Bronchial epithelial cell (primary cell): ENCODE measurements around the gene HOXD1. TPM values are rescaled to one million over a fixed set of nuclear protein-coding genes. Genes with fewer than 3 reads are reported as not detected.

ENCODE experiments used
- DNase-seq: peaks from one replicate; pipeline ENCODE4 v3.0.0-alpha.2; 2010; ENCODE audit warnings: low read depth
- FAIRE-seq: peaks from 2 replicates; lab custom pipeline; 2011; peaks lifted over from hg19 to GRCh38; lab: Jason Lieb, UNC
- H3K27me3 ChIP-seq: 2 replicates; pipeline ENCODE4 v1.5.1; 2011; ENCODE audit warnings: low read length; ENCODE audit not compliant: control insufficient read depth, insufficient read depth
- H3K36me3 ChIP-seq: 2 replicates; pipeline ENCODE4 v1.5.1; 2011; ENCODE audit warnings: low read length; ENCODE audit not compliant: control insufficient read depth, insufficient read depth
- H3K4me3 ChIP-seq: 2 replicates; pipeline ENCODE4 v1.5.1; 2011; ENCODE audit warnings: mild to moderate bottlenecking, low read depth, low read length, control low read depth
- CTCF ChIP-seq: IDR thresholded peaks from 2 replicates; pipeline ENCODE4 v1.5.1; 2011; ENCODE audit warnings: mild to moderate bottlenecking, moderate library complexity, low read length, control low read depth, inconsistent platforms; ENCODE audit not compliant: insufficient read depth, severe bottlenecking
- total RNA-seq: library from RNA; depleted of rRNA; stranded (reverse); fragments of >200 nt; gene quantifications from 2 replicates; pipeline ENCODE4 v1.2.1, GENCODE V29; 2014

Gene HOXD1
- total RNA-seq, 1 donor from 2014 or later = not detected

GRCh38 chr2:176164611-176165369 lies 23.7 kb upstream of the HOXD1 start:
- no peak for DNase-seq
- Histone ChIP-seq H3K4me3 (no peak overlapping the region), H3K27me3 (peaks cover 70% of the 10 kb centered on the region), H3K36me3 (no peaks in the 10 kb centered on the region)
- no peak for FAIRE-seq
- no peak for TF ChIP-seq CTCF

GRCh38 chr2:176165370-176166050 lies 23.0 kb upstream of the HOXD1 start:
- Histone ChIP-seq H3K4me3 (no peak overlapping the region), H3K27me3 (peaks cover 68% of the 10 kb centered on the region), H3K36me3 (no peaks in the 10 kb centered on the region)
- no peak for FAIRE-seq
- no peak for DNase-seq
- TF ChIP-seq CTCF = no peak

- DNase-seq = no peak
- no peak overlapping the region for H3K4me3 ChIP-seq
- no peaks in the 10 kb centered on the region for H3K36me3 ChIP-seq
- TF ChIP-seq CTCF = no peak
- H3K27me3 ChIP-seq = peaks cover 68% of the 10 kb centered on the region
- FAIRE-seq = no peak
Observed at GRCh38 chr2:176166272-176166671, 22.2 kb upstream of the HOXD1 start.

- peaks cover 69% of the 10 kb centered on the region for H3K27me3 ChIP-seq
- FAIRE-seq (no peak), DNase-seq (no peak)
- no peak for TF ChIP-seq CTCF
- H3K36me3 ChIP-seq = no peaks in the 10 kb centered on the region
- no peak overlapping the region for H3K4me3 ChIP-seq
Observed at GRCh38 chr2:176167398-176167797, 21.1 kb upstream of the HOXD1 start.

GRCh38 chr2:176169181-176169580 lies 19.3 kb upstream of the HOXD1 start:
- DNase-seq (no peak), FAIRE-seq (no peak)
- TF ChIP-seq CTCF = no peak
- Histone ChIP-seq H3K27me3 (peaks cover 60% of the 10 kb centered on the region), H3K4me3 (no peak overlapping the region), H3K36me3 (no peaks in the 10 kb centered on the region)
